ENCODE measurements around the gene NEDD4L.

- TF ChIP-seq PATZ1 (CRISPR knock-in tag; IDR thresholded peaks at IDR 0.05; ENCODE audit: borderline replicate concordance) (no peak), OSR1 (CRISPR knock-in tag; IDR thresholded peaks at IDR 0.05) (no peak), TSHZ2 (CRISPR knock-in tag; IDR thresholded peaks at IDR 0.05) (no peak), ZNF70 (CRISPR knock-in tag; IDR thresholded peaks at IDR 0.05) (no peak), ZNF565 (CRISPR knock-in tag; conservative IDR thresholded peaks at IDR 0.05; ENCODE audit: low read depth) (no peak)
Observed at GRCh38 chr18:58048081-58048642, 4.1 kb downstream of the NEDD4L start.
